ENCODE measurements around the gene IGSF22. TPM values are rescaled to one million over a fixed set of nuclear protein-coding genes. Genes with fewer than 3 reads are reported as not detected.

The IGSF22 gene
- polyA plus RNA-seq, 1 donor from 2014 or later = 0.68 TPM

DNA sequence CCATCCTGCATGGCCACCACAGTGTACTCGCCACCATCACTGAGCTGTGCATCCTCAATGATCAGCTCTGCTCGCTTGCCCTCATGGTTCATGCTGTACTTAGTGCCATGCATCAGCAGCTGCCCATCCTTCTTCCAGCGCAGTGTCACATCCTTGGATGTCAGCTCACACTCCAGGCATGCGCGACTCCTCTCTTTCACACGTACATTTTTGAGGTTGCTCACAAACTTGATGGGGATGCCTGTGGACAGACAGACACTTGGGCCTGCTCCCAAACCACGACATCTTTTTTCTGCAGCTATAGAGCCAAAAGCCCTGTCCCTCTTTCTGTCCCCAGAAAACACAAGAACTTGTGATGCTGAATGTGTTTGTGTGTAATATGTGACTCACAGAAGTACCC lies 10.5 kb downstream of the IGSF22 start:
- Histone ChIP-seq H3K79me2 (replicated peaks; ENCODE audit: insufficient read depth, low read length) (no peaks in the 10 kb centered on the region), H3K36me3 (ENCODE audit: insufficient read depth, low read length) (no peaks in the 10 kb centered on the region), H3K27me3 (ENCODE audit: insufficient read depth, low read depth, low read length) (no peaks in the 10 kb centered on the region), H3K27ac (ENCODE audit: low read length) (no peak overlapping the region), H3K9me3 (ENCODE audit: low read length) (no peaks in the 10 kb centered on the region), H2AFZ (ENCODE audit: low read depth, low read length) (no peak overlapping the region), H4K20me1 (ENCODE audit: insufficient read depth) (no peaks in the 10 kb centered on the region), H3K9me2 (ENCODE audit: insufficient read depth, low read length) (no peaks in the 10 kb centered on the region), H3K4me2 (ENCODE audit: low read length) (no peak overlapping the region), H3K4me3 (ENCODE audit: low read length) (no peak overlapping the region), H3K9ac (ENCODE audit: low read length) (no peak overlapping the region), H3F3A (ENCODE audit: insufficient read depth, low read length, poor library complexity, severe bottlenecking) (no peaks in the 10 kb centered on the region)
- TF ChIP-seq EP300 (conservative IDR thresholded peaks at IDR 0.05; ENCODE audit: poor library complexity, severe bottlenecking) (no peak), POLR2AphosphoS5 (IDR thresholded peaks at IDR 0.05) (no peak), TAF1 (IDR thresholded peaks at IDR 0.05; ENCODE audit: low read depth) (no peak), SMC3 (conservative IDR thresholded peaks at IDR 0.05; ENCODE audit: poor library complexity) (no peak), MXI1 (conservative IDR thresholded peaks at IDR 0.05; ENCODE audit: poor library complexity, severe bottlenecking) (no peak), RAD21 (conservative IDR thresholded peaks at IDR 0.05) (no peak)
- TF ChIP-seq, protein P1, sequence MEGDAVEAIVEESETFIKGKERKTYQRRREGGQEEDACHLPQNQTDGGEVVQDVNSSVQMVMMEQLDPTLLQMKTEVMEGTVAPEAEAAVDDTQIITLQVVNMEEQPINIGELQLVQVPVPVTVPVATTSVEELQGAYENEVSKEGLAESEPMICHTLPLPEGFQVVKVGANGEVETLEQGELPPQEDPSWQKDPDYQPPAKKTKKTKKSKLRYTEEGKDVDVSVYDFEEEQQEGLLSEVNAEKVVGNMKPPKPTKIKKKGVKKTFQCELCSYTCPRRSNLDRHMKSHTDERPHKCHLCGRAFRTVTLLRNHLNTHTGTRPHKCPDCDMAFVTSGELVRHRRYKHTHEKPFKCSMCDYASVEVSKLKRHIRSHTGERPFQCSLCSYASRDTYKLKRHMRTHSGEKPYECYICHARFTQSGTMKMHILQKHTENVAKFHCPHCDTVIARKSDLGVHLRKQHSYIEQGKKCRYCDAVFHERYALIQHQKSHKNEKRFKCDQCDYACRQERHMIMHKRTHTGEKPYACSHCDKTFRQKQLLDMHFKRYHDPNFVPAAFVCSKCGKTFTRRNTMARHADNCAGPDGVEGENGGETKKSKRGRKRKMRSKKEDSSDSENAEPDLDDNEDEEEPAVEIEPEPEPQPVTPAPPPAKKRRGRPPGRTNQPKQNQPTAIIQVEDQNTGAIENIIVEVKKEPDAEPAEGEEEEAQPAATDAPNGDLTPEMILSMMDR (IDR thresholded peaks at IDR 0.05; ENCODE audit: poor library complexity, severe bottlenecking) = no peak
- TF ChIP-seq, protein P2, sequence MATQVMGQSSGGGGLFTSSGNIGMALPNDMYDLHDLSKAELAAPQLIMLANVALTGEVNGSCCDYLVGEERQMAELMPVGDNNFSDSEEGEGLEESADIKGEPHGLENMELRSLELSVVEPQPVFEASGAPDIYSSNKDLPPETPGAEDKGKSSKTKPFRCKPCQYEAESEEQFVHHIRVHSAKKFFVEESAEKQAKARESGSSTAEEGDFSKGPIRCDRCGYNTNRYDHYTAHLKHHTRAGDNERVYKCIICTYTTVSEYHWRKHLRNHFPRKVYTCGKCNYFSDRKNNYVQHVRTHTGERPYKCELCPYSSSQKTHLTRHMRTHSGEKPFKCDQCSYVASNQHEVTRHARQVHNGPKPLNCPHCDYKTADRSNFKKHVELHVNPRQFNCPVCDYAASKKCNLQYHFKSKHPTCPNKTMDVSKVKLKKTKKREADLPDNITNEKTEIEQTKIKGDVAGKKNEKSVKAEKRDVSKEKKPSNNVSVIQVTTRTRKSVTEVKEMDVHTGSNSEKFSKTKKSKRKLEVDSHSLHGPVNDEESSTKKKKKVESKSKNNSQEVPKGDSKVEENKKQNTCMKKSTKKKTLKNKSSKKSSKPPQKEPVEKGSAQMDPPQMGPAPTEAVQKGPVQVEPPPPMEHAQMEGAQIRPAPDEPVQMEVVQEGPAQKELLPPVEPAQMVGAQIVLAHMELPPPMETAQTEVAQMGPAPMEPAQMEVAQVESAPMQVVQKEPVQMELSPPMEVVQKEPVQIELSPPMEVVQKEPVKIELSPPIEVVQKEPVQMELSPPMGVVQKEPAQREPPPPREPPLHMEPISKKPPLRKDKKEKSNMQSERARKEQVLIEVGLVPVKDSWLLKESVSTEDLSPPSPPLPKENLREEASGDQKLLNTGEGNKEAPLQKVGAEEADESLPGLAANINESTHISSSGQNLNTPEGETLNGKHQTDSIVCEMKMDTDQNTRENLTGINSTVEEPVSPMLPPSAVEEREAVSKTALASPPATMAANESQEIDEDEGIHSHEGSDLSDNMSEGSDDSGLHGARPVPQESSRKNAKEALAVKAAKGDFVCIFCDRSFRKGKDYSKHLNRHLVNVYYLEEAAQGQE (IDR thresholded peaks at IDR 0.05; ENCODE audit: borderline replicate concordance) = no peak

DNA sequence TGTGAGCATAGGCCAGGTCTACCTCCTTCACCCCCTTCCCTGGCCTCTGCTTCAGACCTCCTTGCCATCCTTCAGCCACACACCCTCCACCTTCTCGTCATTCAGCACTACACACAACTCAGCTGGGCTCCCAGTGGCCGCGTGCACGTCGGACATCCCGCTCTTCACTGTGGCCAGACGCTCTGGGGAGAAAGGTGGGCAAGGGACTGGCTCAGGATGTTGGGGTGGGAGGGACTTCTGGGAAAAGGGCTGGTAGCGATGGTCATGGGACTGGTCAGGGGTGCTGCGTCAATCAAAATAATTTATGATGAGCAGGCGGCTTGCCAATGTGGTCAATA lies 11.6 kb downstream of the IGSF22 start:
- Histone ChIP-seq H3K9me2 (ENCODE audit: insufficient read depth, low read length) (no peaks in the 10 kb centered on the region), H3K36me3 (ENCODE audit: insufficient read depth, low read length) (no peaks in the 10 kb centered on the region), H3K79me2 (replicated peaks; ENCODE audit: insufficient read depth, low read length) (no peaks in the 10 kb centered on the region), H2AFZ (ENCODE audit: low read depth, low read length) (no peak overlapping the region), H3K9me3 (ENCODE audit: low read length) (no peaks in the 10 kb centered on the region), H3K4me2 (ENCODE audit: low read length) (no peak overlapping the region), H3K4me3 (ENCODE audit: low read length) (no peak overlapping the region), H3K27me3 (ENCODE audit: insufficient read depth, low read depth, low read length) (no peaks in the 10 kb centered on the region), H3K9ac (ENCODE audit: low read length) (no peak overlapping the region), H3K27ac (ENCODE audit: low read length) (no peak overlapping the region), H3F3A (ENCODE audit: insufficient read depth, low read length, poor library complexity, severe bottlenecking) (no peaks in the 10 kb centered on the region), H4K20me1 (ENCODE audit: insufficient read depth) (no peaks in the 10 kb centered on the region)
- TF ChIP-seq, protein P2 (IDR thresholded peaks at IDR 0.05; ENCODE audit: borderline replicate concordance) = no peak
- TF ChIP-seq MXI1 (conservative IDR thresholded peaks at IDR 0.05; ENCODE audit: poor library complexity, severe bottlenecking) (no peak), POLR2AphosphoS5 (IDR thresholded peaks at IDR 0.05) (no peak), RAD21 (conservative IDR thresholded peaks at IDR 0.05) (no peak), EZH2 (IDR thresholded peaks at IDR 0.05; ENCODE audit: borderline replicate concordance, insufficient read depth, low read length, poor library complexity, severe bottlenecking) (no peak), TAF1 (IDR thresholded peaks at IDR 0.05; ENCODE audit: low read depth) (no peak), SMC3 (conservative IDR thresholded peaks at IDR 0.05; ENCODE audit: poor library complexity) (no peak)
- TF ChIP-seq, protein P1 (IDR thresholded peaks at IDR 0.05; ENCODE audit: poor library complexity, severe bottlenecking) = no peak
